HG03196 (cell line): ENCODE results near the gene RMND1.
A peak's percentile ranks its signal among the peaks of the same experiment; 100 is the strongest.

Experiments used
- ATAC-seq: cut with Tn5 transposase; IDR thresholded peaks from one replicate; pipeline ENCODE4 v1.9.1; 2021; ENCODE audit not compliant: unreplicated experiment

RMND1 gene, protein sequence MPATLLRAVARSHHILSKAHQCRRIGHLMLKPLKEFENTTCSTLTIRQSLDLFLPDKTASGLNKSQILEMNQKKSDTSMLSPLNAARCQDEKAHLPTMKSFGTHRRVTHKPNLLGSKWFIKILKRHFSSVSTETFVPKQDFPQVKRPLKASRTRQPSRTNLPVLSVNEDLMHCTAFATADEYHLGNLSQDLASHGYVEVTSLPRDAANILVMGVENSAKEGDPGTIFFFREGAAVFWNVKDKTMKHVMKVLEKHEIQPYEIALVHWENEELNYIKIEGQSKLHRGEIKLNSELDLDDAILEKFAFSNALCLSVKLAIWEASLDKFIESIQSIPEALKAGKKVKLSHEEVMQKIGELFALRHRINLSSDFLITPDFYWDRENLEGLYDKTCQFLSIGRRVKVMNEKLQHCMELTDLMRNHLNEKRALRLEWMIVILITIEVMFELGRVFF

DNA sequence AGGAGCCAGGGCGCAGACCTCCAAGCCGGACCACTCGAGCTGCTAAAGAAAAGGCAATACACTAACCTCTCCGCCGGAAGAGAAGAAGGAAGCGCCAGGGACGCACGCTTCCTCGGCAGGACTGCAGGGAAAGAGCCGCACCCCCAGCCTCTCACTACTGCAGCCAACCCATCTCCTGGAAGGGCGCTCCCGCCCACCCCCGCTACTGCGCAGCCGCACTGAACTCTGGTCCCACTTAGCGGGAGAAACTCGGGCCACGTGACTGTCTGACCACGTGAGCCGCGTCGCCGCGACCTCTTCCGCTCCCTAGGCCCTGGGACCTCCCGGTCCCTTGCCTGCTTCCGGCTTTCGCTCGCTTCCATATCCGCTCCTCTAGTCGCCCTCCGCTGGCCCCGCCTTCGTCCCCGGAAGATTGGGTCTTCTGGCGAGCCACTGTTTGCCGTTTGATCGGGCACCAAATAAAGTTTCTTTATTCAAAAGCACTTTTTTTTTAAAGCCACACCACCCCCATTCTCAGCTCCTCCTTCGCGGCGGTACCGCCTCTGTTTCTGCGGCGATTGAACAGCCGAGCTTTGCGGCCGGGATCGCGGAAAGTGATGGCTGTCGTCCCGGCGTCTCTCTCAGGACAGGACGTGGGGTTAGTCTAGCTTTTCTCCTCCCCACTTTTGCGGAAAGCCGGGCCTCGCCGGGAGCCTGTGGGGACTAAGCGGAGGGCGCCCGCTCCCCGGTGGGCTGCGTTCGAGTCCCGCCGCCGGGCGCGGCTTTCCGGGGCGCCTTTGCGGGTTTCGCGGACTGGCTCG, at the start of gene RMND1:
Gene RMND1, minus strand, starts transcription at position 177 of the 800 bp plus-strand sequence. CDS start 6,315 bp downstream, outside the sequence.
- ATAC-seq = peak; percentile 98

DNA sequence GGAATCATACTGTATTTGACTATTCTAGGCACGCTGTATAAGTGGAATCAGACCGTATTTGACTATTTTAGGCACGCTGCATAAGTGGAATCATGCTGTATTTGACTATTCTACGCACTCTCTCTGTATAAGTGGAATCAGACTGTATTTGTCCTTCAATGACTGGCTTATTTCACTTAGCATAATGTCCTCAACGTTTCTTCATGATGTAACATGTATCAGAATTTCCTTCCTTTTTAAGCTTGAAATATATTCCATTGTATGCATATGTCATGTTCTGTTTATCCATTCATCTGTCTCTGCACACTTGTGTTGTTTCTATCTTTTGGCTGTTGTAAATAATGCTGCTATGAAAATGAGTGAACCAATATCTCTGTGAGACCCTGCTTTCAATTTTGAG, 47.6 kb upstream of the RMND1 start:
- no peak for ATAC-seq

DNA sequence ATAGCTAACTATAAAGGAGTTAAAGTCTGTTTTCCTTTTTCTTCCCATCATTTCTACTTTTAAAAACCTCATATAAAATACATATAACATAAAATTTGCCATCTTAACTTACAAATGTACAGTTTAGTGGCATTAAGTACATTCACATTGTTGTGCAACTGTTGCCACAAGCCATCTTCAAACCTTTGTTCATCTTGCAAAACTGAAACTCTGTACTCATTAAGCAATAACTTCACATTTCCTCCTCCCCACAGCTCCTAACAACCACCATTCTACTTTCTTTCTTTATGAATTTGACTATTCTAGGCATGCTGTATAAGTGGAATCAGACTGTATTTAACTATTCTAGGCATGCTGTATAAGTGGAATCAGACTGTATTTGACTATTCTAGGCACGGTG, 46.4 kb upstream of the RMND1 start:
- ATAC-seq = peak; percentile 77

DNA sequence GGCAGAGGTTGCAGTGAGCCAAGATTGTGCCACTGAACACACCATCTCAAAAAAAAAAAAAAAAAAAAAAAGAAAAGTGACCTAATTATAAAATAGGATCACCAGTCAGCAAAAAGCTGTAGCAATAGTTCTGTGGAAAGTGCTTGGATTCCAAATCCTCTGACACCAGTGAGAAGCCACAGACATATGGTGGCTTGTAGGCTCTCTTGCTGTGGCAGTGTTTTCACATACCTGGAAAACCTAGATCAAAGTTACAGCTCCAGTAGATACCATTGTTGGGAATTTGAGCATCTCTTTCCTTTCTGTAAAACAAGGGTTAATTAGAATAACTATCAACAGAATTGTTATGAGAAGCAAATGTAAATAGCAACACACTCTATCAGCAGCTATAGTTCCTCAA, 46.0 kb upstream of the RMND1 start:
- no peak for ATAC-seq

DNA sequence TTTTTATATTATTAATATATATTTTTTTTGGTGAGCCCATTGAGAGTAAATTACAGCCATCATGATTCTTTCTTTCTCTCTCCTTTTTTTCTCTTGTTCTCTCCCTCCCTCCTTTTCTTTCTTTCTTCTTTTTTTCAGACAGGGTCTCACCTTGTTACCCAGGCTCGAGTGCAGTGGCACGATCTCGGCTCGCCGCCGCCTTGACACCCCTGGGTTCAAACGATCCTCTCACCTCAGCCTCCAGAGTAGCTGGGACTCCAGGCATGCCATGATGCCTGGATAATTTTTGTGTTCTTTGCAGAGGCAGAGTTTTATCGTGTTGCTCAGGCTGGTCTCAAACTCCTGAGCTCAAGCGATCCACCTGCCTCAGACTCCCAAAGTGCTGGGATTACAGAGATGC, 43.5 kb upstream of the RMND1 start:
- no peak for ATAC-seq

DNA sequence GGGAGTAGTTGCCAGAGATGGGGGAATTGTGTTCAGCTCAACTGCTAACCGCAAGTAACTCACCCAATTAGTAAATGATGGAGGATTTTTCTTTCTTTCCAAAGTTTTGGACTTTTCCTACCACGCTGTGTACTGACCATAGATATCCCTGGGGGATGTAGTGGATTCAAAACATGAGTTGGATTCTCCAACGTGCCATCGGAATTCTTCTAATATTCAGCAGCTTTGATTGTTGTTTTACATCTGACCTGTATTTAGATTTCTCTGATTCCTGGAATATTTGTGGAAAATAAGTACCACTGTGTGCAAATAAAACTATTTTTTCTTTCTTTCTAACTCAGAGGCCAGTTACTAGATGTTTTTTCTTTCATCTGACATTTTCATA, 43.0 kb upstream of the RMND1 start:
- no peak for ATAC-seq

DNA sequence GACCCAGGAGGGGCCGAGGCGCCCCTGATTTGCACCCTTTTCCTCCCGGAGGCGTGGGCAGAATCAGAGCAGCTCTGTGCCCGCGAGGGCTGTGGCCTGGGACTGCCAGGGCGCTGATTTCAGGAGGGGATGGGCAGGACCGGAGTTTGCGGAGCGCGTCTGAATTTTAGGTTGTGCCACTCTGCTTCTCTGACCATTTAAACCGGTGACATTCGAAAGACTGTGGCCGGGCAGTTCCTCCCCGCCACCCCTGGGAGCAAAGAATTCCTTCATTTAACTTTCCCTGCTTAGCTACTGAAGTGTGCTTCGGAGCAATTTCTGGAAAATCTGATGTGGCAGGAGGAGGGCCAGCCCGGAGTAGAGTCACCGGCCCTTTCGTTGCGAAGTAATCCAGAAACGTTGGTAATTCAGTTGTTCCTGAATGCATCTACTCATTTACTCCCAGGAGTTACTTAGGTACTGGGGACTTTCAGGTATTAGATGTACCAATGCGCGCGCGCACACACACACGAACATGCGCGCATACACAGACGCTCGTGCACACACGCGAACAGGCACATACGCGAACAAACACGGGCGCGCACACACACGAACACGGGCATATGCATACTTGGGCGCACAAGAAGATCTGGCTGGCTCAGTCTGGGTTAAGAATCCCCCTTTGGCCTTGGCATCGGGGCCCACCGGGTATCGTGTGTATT, 42.5 kb upstream of the RMND1 start:
- no peak for ATAC-seq

DNA sequence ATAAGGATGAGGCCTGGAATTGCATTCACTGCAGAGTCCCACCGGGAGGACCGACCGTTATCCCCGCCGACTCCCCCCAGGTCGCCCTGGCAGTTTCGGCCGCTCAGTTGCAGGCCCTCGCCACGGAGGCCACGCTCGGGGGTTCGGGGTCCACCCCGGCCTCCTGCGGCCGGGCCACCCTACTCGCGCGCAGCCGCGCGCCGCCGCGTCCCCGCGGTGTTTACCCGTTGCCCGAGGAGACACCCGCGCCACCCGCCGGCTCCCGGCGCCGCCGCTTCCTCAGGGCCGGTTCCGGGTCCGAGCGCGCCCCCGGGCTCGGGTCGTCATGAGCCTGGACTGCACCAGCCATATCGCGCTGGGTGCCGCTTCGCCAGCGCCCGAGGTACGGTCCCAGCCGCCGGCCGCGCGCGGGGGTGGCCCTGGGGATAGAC, 41.9 kb upstream of the RMND1 start, which contains the start of gene CCDC170:
Gene CCDC170, plus strand, starts transcription at position 214 of the 431 bp plus-strand sequence. Its CDS starts 112 bp downstream, at position 326.
- ATAC-seq = no peak

DNA sequence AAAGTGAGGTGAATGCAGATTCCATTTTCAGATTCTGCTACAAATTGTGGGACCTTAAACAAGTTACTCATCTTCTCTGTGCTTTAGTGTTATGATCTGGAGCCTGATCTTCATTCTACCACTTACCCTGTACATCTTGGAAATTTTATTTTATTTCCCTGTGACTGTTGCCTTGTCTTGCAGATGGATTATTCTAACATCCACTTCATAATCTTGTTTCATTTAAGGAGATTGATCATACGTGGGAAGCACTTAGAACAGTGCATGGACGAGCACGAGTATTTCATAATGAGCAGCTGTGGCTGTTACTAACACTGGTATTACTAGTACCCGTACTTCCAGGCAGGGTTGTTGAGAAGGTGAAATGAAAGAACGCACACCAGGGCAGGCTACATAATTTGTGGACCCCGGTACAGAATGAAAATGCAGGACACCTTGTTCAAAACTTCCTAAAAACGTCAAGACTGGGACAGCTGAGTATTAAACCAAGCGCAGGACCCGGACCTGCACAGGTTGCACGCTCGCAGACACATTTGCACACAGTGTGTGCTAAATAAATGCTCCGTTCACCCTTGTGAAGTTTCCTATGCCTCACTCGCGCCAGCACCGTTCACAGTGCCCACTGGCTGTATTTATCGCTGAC, 41.4 kb upstream of the RMND1 start:
- no peak for ATAC-seq

DNA sequence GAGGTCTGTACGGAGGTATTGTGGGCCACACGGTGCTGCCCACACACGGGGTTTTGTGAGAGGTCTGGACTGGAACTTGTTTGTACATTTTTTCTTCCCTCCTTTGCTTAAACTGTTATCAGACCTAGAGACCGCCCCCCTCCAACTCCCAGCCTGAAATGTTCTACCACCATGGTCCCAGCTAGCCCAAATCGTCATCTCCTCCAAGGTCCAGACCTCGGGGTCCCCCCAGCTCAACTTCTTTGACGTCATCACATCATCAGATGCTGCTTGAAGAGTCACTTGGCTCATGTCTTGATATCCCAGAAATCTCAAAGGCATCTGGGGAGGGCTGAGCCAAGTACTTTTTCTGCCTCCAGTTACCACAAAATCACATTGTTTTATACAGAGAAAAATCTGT, 39.1 kb upstream of the RMND1 start:
- ATAC-seq = no peak

DNA sequence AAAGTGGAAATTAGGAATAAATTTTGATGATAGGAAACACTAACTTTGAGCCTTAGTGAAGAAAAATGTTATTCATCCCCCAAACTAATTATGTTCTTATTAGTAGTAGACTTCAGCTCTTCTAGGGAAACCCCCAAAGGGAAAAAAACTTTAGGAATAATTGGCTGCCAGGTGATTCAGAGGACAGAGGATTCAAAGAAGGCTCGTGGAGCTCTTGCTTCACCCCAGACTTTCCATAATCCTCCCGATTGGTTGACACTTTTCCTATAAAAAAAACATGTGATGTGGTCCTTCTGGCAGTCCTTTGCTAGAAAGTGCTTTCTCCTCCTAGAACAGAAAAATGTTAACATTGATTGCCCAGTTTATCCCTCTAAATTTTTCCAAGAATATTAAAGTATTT, 36.3 kb upstream of the RMND1 start:
- ATAC-seq = no peak

DNA sequence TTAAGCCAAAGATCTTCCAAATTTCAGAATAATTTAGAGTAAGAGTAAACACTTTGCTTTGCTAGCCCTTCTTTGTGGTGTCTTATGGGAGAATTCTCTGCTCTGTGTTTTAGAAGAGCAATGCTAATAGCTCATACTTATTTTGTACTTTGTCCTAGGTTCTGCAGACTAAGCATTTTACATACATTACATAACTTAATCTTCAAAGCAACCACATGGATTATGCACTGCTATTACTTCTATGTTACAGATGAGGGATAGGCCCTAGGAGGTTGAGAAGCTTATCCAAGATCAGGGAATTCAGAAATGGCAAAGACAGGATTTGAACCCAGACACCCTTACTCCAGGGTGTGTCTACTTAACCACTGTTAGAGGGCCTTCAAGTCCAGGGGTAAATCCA, 32.1 kb upstream of the RMND1 start:
- ATAC-seq = no peak

DNA sequence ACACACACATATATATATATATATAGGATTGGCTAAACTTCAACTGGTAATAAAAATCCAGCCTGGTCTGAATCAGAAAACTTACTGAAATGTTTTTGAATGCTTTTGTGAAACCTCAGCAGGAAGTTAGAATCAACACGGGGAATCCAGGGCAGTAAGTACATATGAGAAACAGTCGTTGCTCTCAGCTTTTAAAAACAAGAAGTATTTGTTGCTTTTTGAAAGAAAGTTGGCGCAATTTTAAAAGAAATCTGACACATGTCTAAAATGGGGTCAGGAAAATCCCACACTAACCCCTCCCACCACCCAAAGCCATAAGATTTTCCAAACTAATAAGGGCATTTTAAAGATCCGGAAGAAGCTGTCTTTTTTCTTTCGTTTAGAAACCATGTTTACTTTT, 30.4 kb upstream of the RMND1 start:
- ATAC-seq = no peak

DNA sequence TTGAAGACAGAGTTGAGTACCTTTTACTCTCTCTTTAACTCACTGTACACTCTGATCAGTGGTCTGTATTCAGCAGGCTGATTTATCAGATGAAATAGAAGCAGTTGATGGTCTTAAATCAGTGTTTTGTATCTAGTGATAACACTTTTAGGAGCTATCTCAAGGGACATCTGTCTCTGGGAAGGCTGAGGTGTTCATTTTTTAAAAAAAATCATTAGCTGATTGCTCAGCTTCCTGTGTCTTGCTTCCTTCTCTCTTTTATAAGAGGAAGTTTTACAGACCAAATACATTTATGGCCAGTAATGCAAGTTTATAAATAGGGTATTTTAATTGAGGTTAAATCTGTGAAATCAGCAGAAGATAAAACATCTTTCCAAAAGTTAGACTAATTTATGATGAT, 29.9 kb upstream of the RMND1 start:
- ATAC-seq = no peak

DNA sequence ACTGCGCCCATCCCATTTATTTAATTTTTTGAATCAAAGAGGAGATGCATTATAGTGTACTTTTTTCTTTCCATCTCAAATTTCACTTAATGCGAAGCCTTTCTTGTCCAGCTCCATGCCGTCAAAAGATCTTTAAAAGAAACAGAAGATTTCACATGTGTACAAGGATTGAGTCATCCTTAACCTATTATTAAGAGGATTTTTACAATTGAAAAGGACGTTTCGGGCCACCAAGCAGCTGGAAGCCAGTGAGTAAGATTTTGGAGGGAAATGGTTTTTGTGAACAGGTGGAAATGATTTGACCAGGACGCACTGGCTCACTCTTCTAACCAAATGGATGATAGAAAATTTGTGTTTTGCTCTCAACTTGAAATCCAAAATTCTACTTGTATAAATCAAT, 26.7 kb upstream of the RMND1 start:
- no peak for ATAC-seq

DNA sequence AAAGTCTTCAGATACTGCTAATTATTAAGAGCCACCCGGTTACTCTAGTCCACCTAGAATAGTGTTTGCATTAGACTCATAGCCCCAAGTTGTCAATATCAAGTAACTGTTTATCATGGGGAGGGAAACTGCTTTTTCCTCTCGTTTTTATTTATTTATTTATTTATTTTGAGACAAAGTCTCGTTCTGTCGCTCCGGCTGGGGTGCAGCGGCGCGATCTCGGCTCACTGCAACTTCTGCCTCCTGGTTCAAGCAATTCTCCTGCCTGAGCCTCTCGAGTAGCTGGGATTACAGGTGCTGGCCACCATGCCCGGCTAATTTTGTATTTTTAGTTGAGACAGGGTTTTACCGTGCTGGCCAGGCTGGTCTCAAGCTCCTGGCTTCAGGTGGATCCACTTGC, 25.8 kb upstream of the RMND1 start:
- no peak for ATAC-seq

DNA sequence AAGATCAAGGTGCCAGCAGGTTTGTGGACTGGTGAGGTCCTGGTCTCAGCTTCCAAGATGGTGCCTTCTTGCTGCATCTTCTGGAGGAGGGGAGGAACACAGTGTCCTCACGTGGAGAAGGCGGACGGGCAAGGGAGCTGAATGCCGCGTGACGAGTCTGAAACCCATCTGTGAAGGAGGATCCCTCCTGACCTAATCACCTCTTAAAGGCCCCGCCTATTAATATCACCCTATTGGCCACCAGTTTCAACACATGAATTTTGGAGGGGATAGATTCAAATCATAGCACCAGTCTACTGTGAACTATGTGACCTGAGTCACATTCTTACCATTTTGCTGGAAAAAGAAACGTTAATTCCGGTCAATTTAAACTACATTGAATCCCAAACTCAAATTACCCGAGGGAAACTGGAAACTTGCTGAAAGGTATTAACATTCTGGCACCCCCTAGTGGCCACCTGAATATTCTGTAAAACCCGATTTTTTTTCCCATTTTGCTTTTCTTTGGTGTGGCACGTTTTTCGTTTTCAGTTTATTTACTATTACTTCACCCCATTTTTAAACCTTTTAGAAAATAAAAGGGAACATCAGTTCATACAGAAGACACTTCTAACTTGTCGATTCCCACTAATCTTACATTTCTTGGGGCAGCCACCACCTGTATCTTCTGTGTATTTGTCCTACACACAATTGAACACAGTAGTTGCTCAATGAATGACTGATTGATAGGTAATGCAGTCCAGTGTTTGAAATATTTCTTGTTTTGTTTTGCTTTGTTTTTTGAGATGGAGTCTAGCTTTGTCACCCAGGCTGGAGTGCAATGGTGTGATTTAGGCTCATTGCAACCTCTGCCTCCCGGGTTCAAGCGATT, 24.0 kb upstream of the RMND1 start:
- ATAC-seq = no peak

DNA sequence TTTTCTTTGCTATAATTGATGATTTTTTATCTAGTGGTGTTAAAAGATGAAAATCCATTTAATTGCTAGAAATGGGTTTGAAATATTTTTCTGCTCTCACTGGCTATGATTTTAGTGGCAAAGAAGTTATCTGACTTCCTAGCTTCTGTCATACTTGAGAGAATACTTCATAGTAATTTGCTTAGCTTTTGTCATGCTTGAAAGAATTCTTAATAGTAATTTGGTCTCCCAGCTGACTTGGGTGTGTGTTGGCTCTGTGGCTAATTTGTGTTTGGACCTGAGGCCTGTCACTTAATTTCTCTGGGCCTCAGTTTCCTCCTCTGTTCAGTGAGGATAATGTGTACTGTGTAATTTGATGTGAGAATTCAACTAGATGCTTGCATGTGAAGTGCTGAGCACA, 12.8 kb upstream of the RMND1 start:
- ATAC-seq = no peak

DNA sequence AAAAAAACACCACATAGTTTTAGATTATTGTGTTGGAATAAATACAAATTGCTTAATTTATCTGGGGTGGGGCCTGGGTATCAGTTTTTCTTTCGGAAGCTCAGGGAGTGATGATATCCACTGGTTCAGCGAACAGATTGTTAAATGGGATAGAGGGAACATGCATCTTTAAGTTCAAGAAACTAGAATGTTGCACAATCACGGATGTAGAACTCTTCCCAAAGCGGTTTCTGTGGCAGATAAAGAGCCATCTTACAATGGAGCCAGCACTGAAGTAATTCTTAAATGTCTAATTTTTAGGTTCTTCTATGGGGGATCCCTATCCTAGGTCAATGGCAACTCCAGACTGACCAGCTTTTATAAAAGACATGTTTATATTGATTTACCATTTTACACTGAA, 9.7 kb upstream of the RMND1 start:
- ATAC-seq = no peak
